Hepatic stellate cell (primary cell): Measurements from ENCODE around the gene SCUBE1.

Source experiments
- DNase-seq: peaks from one replicate; pipeline ENCODE4 v3.0.0; 2011; ENCODE audit warnings: low spot score

SCUBE1 gene

GRCh38 chr22:43277987-43278601, 65.1 kb downstream of the SCUBE1 start:
- no peak for DNase-seq

GRCh38 chr22:43277091-43277490, 66.1 kb downstream of the SCUBE1 start:
- no peak for DNase-seq

- no peak for DNase-seq
Measured at GRCh38 chr22:43276321-43276720, 66.9 kb downstream of the SCUBE1 start.

- no peak for DNase-seq
Measured at GRCh38 chr22:43275545-43276317, 67.4 kb downstream of the SCUBE1 start.

- no peak for DNase-seq
Measured at GRCh38 chr22:43274595-43275240, 68.5 kb downstream of the SCUBE1 start.

GRCh38 chr22:43273902-43274484, 69.2 kb downstream of the SCUBE1 start:
- DNase-seq: peak; percentile 82

GRCh38 chr22:43272869-43273318, 70.3 kb downstream of the SCUBE1 start:
- DNase-seq: no peak

GRCh38 chr22:43272301-43272700, 70.9 kb downstream of the SCUBE1 start:
- peak; percentile 41 for DNase-seq

GRCh38 chr22:43270949-43271348, 72.2 kb downstream of the SCUBE1 start:
- no peak for DNase-seq

GRCh38 chr22:43270314-43270908, 72.8 kb downstream of the SCUBE1 start:
- DNase-seq: no peak

GRCh38 chr22:43269646-43270045, 73.5 kb downstream of the SCUBE1 start:
- no peak for DNase-seq

- DNase-seq: no peak
Measured at GRCh38 chr22:43269246-43269645, 73.9 kb downstream of the SCUBE1 start.

GRCh38 chr22:43267981-43268660, 75.1 kb downstream of the SCUBE1 start:
- DNase-seq: no peak

GRCh38 chr22:43267332-43267980, 75.7 kb downstream of the SCUBE1 start:
- DNase-seq: no peak

GRCh38 chr22:43266076-43266475, 77.1 kb downstream of the SCUBE1 start:
- DNase-seq: no peak

GRCh38 chr22:43263645-43264514, 79.3 kb downstream of the SCUBE1 start:
- DNase-seq: peak; percentile 42

GRCh38 chr22:43262990-43263644, 80.1 kb downstream of the SCUBE1 start:
- no peak for DNase-seq

- DNase-seq: no peak
Measured at GRCh38 chr22:43260331-43261231, 82.6 kb downstream of the SCUBE1 start.

- no peak for DNase-seq
Measured at GRCh38 chr22:43257961-43258360, 85.2 kb downstream of the SCUBE1 start.
